ENCODE measurements around the gene ITGA3.

DNA sequence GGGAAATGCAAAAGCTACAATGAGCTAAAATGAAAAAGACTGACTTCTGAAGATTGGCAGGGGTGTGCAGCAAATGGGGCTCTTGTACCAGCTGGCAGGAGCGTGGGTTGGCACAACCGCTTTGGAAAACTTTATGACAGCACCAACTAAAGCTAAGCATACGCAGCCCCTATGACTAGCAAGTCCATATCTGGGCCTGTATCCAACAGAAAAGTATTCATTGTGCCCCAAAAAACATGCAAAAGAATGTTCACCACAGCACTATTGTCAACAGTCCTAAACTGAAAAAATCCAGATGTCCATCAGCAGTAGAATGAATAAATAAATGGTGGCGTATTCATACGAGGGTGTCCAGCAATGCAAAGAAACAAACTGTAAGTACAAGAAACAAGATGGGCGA is 22.6 kb upstream of the ITGA3 start:
- TF ChIP-seq POLR2AphosphoS5 (IDR thresholded peaks at IDR 0.05; ENCODE audit: low read depth, low read length) (no peak), EZH2phosphoT487 (IDR thresholded peaks at IDR 0.05; ENCODE audit: borderline replicate concordance) (no peak), JUND (IDR thresholded peaks at IDR 0.05) (no peak)
- TF ChIP-seq, protein P1, sequence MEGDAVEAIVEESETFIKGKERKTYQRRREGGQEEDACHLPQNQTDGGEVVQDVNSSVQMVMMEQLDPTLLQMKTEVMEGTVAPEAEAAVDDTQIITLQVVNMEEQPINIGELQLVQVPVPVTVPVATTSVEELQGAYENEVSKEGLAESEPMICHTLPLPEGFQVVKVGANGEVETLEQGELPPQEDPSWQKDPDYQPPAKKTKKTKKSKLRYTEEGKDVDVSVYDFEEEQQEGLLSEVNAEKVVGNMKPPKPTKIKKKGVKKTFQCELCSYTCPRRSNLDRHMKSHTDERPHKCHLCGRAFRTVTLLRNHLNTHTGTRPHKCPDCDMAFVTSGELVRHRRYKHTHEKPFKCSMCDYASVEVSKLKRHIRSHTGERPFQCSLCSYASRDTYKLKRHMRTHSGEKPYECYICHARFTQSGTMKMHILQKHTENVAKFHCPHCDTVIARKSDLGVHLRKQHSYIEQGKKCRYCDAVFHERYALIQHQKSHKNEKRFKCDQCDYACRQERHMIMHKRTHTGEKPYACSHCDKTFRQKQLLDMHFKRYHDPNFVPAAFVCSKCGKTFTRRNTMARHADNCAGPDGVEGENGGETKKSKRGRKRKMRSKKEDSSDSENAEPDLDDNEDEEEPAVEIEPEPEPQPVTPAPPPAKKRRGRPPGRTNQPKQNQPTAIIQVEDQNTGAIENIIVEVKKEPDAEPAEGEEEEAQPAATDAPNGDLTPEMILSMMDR (IDR thresholded peaks at IDR 0.05 in 2 of 3, conservative IDR thresholded peaks at IDR 0.05 in 1 of 3; ENCODE audit: borderline replicate concordance in 1 of 3, insufficient read depth in 1 of 3, low read depth in 2 of 3, low read length in 2 of 3) = no peak
